Measurements from ENCODE around the gene PCARE. TPM values are rescaled to one million over a fixed set of nuclear protein-coding genes. Genes with fewer than 3 reads are reported as not detected.
A peak's percentile ranks its signal among the peaks of the same experiment; 100 is the strongest.

Gene PCARE
- total RNA-seq, 1 donor: under 0.01 TPM

GRCh38 chr2:29033172-29033571 is 41.2 kb downstream of the PCARE start:
- H3K4me3 ChIP-seq (ENCODE audit: low read depth, low read length): no peak overlapping the region
- TF ChIP-seq, protein P1, sequence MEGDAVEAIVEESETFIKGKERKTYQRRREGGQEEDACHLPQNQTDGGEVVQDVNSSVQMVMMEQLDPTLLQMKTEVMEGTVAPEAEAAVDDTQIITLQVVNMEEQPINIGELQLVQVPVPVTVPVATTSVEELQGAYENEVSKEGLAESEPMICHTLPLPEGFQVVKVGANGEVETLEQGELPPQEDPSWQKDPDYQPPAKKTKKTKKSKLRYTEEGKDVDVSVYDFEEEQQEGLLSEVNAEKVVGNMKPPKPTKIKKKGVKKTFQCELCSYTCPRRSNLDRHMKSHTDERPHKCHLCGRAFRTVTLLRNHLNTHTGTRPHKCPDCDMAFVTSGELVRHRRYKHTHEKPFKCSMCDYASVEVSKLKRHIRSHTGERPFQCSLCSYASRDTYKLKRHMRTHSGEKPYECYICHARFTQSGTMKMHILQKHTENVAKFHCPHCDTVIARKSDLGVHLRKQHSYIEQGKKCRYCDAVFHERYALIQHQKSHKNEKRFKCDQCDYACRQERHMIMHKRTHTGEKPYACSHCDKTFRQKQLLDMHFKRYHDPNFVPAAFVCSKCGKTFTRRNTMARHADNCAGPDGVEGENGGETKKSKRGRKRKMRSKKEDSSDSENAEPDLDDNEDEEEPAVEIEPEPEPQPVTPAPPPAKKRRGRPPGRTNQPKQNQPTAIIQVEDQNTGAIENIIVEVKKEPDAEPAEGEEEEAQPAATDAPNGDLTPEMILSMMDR (IDR thresholded peaks at IDR 0.05; ENCODE audit: insufficient read depth, low read length): no peak
- DNase-seq (ENCODE audit: low read depth): peak; percentile 49

DNA sequence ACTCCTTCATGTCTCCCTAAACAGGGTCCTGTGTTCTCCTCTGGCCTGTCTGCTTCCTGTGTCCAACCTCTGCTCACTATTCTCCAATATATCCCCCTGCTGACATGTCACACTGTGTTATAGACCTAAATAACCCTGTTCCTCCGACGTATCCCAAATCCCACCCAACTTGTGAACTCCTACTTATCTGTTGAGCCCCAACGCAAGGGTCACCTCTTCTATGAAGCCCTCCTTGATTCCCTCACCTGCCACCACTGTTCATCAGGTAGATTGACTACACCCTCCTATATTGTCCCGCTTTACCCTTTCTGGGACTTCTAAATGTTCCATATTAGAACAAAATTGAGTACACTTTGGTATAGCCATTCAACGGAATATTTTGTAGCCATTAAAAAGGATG is 42.1 kb downstream of the PCARE start:
- DNase-seq (ENCODE audit: low read depth): no peak
- H3K4me3 ChIP-seq (ENCODE audit: low read depth, low read length): no peak overlapping the region
- TF ChIP-seq, protein P1 (IDR thresholded peaks at IDR 0.05; ENCODE audit: insufficient read depth, low read length): no peak

- TF ChIP-seq, protein P1 (IDR thresholded peaks at IDR 0.05; ENCODE audit: insufficient read depth, low read length): no peak
- no peak for DNase-seq (ENCODE audit: low read depth)
- H3K4me3 ChIP-seq (ENCODE audit: low read depth, low read length): no peak overlapping the region
Observed at GRCh38 chr2:29031046-29031445, 43.3 kb downstream of the PCARE start.

- DNase-seq (ENCODE audit: low read depth): no peak
- no peak overlapping the region for H3K4me3 ChIP-seq (ENCODE audit: low read depth, low read length)
- TF ChIP-seq, protein P1 (IDR thresholded peaks at IDR 0.05; ENCODE audit: insufficient read depth, low read length): no peak
Observed at GRCh38 chr2:29025711-29026110, 48.6 kb downstream of the PCARE start.

- DNase-seq (ENCODE audit: low read depth): no peak
- no peak overlapping the region for H3K4me3 ChIP-seq (ENCODE audit: low read depth, low read length)
- TF ChIP-seq, protein P1 (IDR thresholded peaks at IDR 0.05; ENCODE audit: insufficient read depth, low read length): no peak
Observed at GRCh38 chr2:29024882-29025430, 49.4 kb downstream of the PCARE start.

DNA sequence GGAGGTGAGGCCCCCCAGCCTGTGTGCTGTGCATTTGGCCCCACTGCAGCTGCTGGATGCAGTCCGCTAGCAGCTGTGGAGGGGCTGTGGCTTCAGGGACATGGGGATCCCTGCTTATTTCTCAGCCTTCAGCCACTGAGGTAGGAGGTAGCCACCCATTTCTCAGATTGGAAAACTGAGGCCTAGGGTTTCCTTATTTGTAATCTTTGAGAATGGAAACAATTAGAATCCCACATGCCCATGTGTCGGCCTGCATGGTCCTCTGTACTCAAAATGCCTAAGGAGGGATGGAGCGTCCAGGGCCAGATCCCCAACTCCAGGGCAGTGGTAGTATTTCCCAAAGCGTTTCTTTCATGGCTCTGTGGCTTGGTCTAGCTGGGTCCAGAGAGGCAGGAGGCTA is 51.1 kb downstream of the PCARE start:
- DNase-seq (ENCODE audit: low read depth): no peak
- TF ChIP-seq, protein P1 (IDR thresholded peaks at IDR 0.05; ENCODE audit: insufficient read depth, low read length): no peak
- no peak overlapping the region for H3K4me3 ChIP-seq (ENCODE audit: low read depth, low read length)

GRCh38 chr2:29022679-29023078 is 51.6 kb downstream of the PCARE start:
- DNase-seq (ENCODE audit: low read depth): no peak
- TF ChIP-seq, protein P1 (IDR thresholded peaks at IDR 0.05; ENCODE audit: insufficient read depth, low read length): no peak

More at GRCh38 chr2:29022679-29023078, 51.6 kb downstream of the PCARE start:
- H3K4me3 ChIP-seq (ENCODE audit: low read depth, low read length): no peak overlapping the region
